Activated CD8-positive, alpha-beta T cell treated with anti-CD3 and anti-CD28 coated beads for 36 hours (primary cell): ENCODE results near the gene PCF11. TPM values are rescaled to one million over a fixed set of nuclear protein-coding genes. Genes with fewer than 3 reads are reported as not detected.
"Not testable (repeated sequence)": the region's sequence is repeated elsewhere in the genome, so short reads cannot be mapped to it uniquely, and the experiment has no call there.

Source experiments
- ATAC-seq: fragments of 200-7000 bp; cut with Tn5 transposase; one replicate; pipeline ENCODE4 v1.10.0; 2021; ENCODE audit warnings: mild to moderate bottlenecking, moderate library complexity
- CTCF ChIA-PET: fragments of 350-600 bp; sonication (Branson Sonifier 250); formaldehyde crosslinking; loops from one replicate; lab custom pipeline; 2021; ENCODE audit warnings: antibody characterized with exemption; lab: Charles Lee
- POLR2A ChIA-PET: fragments of 350-600 bp; sonication (Branson Sonifier 250); formaldehyde crosslinking; loops from one replicate; lab custom pipeline; 2021; ENCODE audit warnings: antibody characterized with exemption; lab: Charles Lee
- DNase-seq: peaks from one replicate; pipeline ENCODE4 v3.0.0-alpha.2; 2020
- H3K27ac Mint-ChIP-seq: one replicate; pipeline ENCODE4 v1.8.0; 2021; ENCODE audit warnings: mild to moderate bottlenecking, mixed read lengths
- H3K27me3 Mint-ChIP-seq: one replicate; pipeline ENCODE4 v1.8.0; 2021; ENCODE audit warnings: mixed read lengths
- H3K36me3 Mint-ChIP-seq: one replicate; pipeline ENCODE4 v1.8.0; 2021; ENCODE audit warnings: low read depth, mixed read lengths
- H3K4me1 Mint-ChIP-seq: one replicate; pipeline ENCODE4 v1.8.0; 2021; ENCODE audit warnings: low read depth, mixed read lengths
- H3K4me3 Mint-ChIP-seq: one replicate; pipeline ENCODE4 v1.8.0; 2021; ENCODE audit warnings: mild to moderate bottlenecking, moderate library complexity, mixed read lengths
- H3K9me3 Mint-ChIP-seq: one replicate; pipeline ENCODE4 v1.8.0; 2021; ENCODE audit warnings: mixed read lengths
- CTCF ChIP-seq: fragments of 200-600 bp; IDR thresholded peaks from one replicate; pipeline ENCODE4 v1.8.0; 2022; ENCODE audit warnings: antibody characterized with exemption, mild to moderate bottlenecking
- intact Hi-C: fragments of 100-400 bp; cut with micrococcal nuclease; formaldehyde crosslinking; loops from one replicate; pipeline ENCODE4 v1.10.0; 2022
- total RNA-seq, 2 experiments: library from RNA; stranded (reverse); gene quantifications; one replicate each; pipeline ENCODE4 v1.2.3, GENCODE V29; 2021

Gene PCF11
- total RNA-seq, 2 experiments from 2014 or later: 53.9 to 55.6 TPM

DNA sequence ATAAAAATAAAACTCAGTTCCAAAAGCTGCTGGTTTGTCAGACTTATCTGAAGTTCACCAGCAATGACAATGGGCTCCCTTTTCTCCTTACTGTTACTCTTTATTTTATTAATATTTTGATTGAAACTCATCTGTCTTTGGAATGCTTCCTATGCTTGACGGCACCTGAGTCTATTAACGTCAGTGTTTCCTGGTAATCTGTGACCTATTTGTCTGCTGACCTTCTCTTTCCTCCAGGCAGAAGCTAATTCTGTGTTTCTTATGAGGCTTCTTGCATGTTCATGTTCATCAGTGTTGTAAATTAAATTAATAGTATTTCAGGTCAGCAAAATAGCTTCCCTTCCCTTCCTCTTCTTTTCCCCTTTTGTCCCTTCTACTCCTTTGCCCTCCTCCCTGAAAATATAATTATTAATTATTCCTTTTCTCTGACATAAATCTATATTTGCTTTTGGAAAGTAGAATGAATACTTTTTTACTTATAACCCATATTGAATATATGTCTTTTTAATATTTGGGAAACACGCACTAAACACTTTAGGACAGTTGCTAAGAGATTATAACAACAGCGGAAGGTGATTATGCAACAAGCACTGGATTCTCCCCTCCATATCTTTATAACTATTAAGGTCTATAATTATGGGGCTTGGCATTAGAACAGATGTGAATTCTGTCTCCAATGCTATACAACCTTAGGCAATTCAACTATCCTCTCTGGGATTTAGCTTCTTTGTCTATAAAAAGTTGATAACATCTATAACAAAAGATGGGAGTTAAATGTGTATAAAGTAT, 32.1 kb upstream of the PCF11 start:
- Mint-ChIP-seq H3K27ac (no peak overlapping the region), H3K4me3 (no peak overlapping the region), H3K27me3 (no peaks in the 10 kb centered on the region), H3K4me1 (peaks cover 20% of the 10 kb centered on the region), H3K9me3 (no peaks in the 10 kb centered on the region), H3K36me3 (no peaks in the 10 kb centered on the region)
- intact Hi-C loops: no loop called here
- TF ChIP-seq CTCF: no peak
- no peak for ATAC-seq
- DNase-seq: no peak
- ChIA-PET CTCF (no interaction called here), POLR2A (no interaction called here)

- DNase-seq (no peak), ATAC-seq (no peak)
- Mint-ChIP-seq H3K27ac (no peak overlapping the region), H3K27me3 (no peaks in the 10 kb centered on the region), H3K4me1 (peaks cover 16% of the 10 kb centered on the region), H3K4me3 (no peak overlapping the region), H3K36me3 (no peaks in the 10 kb centered on the region), H3K9me3 (no peaks in the 10 kb centered on the region)
- intact Hi-C loops: no loop called here
- no peak for TF ChIP-seq CTCF
- ChIA-PET CTCF (no interaction called here), POLR2A (no interaction called here)
Observed at GRCh38 chr11:83125577-83125976, 31.4 kb upstream of the PCF11 start.

GRCh38 chr11:83127310-83127637, 29.7 kb upstream of the PCF11 start:
- no peaks in the 10 kb centered on the region for H3K9me3 Mint-ChIP-seq
- H3K4me3 Mint-ChIP-seq: no peak overlapping the region
- TF ChIP-seq CTCF: no peak
- ATAC-seq: no peak
- POLR2A ChIA-PET: interaction anchor here (0.8 kb wide), 1 partner anchor 21 kb away, joined by 3 read pairs; no protein-coding TSS in a partner anchor
- no peak overlapping the region for H3K27ac Mint-ChIP-seq
- intact Hi-C loops: no loop called here
- DNase-seq: no peak
- H3K27me3 Mint-ChIP-seq: no peaks in the 10 kb centered on the region
- H3K36me3 Mint-ChIP-seq: no peaks in the 10 kb centered on the region
- peaks cover 8% of the 10 kb centered on the region for H3K4me1 Mint-ChIP-seq
- CTCF ChIA-PET: no interaction called here

GRCh38 chr11:83132191-83132590, 24.7 kb upstream of the PCF11 start:
- intact Hi-C loops: no loop called here
- no peaks in the 10 kb centered on the region for H3K27me3 Mint-ChIP-seq
- no peak for ATAC-seq
- no peak for TF ChIP-seq CTCF
- H3K4me1 Mint-ChIP-seq: no peaks in the 10 kb centered on the region
- POLR2A ChIA-PET: no interaction called here
- H3K9me3 Mint-ChIP-seq: no peaks in the 10 kb centered on the region
- H3K27ac Mint-ChIP-seq: no peak overlapping the region
- no peak for DNase-seq
- no peaks in the 10 kb centered on the region for H3K36me3 Mint-ChIP-seq
- no peak overlapping the region for H3K4me3 Mint-ChIP-seq
- CTCF ChIA-PET: no interaction called here

GRCh38 chr11:83133266-83133665, 23.7 kb upstream of the PCF11 start:
- CTCF ChIA-PET, H3K36me3 Mint-ChIP-seq, intact Hi-C loops, H3K4me1 Mint-ChIP-seq, POLR2A ChIA-PET, H3K27ac Mint-ChIP-seq, DNase-seq, H3K27me3 Mint-ChIP-seq, ATAC-seq, H3K4me3 Mint-ChIP-seq, H3K9me3 Mint-ChIP-seq: not testable (repeated sequence)
